DMS114 treated with DMSO at 0.1 percent for 48 hours (cell line): ENCODE results near the gene HDGFL3.
"Not testable (repeated sequence)": the region's sequence is repeated elsewhere in the genome, so short reads cannot be mapped to it uniquely, and the experiment has no call there.

Experiments
- DNase-seq: peaks from one replicate; lab custom pipeline; 2025; ENCODE audit not compliant: unreplicated experiment; lab: John Stamatoyannopoulos, UW

HDGFL3 gene

DNA sequence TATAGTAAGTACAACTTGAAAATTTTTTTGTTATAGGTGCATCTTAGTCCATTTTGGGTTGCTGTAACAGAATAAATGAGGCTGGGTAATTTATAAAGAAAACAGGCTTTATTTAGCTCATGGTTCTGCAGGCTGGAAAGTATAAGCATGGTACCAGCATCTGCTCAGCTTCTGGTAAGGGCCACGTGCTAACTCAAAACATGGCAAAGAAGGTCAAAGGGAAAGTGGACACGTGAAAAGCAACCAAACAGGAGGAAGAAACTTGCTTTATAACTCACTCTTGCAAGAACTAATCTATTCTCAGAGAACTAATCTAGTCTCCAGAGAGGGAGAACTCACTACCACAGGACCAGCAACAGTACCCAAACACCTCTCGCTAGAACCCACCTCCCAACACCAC, 9.1 kb downstream of the HDGFL3 start:
- no peak for DNase-seq

DNA sequence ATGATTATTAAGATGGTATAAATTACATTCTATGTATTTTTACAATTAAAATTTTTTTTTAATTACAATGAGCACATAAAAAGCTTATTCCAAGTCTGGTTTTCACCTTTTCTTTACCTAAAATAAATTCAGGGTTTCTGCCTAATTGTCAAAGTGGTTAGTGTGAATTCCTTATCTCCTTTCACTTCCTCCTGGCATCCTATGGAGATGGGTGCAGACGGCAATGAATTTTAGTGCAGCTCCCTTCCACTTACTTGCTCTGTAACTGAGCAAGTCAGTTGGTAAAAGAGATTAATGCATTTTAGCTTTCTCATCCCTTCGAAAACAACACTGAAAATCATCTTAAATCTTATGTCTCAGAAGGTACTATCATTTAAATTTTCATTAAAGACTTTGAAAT, 13.1 kb downstream of the HDGFL3 start:
- DNase-seq, result no peak

- no peak for DNase-seq
These were observed 13.9 kb downstream of the HDGFL3 start for GRCh38 chr15:83193721-83194120.

DNA sequence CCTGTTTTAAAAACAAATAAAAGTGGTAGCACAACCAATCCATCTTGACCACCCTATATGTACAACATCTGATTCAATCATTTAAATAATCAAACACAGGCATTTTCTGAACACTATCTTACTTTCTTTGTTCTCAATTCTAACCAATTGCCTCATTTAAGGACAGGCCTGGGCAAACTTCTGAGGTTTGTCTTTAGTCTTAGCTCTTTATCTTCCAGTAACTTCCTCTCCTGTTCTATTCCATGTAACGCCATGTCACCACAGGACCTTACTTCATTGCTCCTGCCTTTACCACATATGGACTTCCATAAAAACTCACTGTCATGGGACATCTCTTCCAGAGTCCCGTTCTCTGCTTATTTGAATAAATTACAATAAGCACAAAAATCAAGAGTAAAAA, 14.9 kb downstream of the HDGFL3 start:
- no peak for DNase-seq

- no peak for DNase-seq
These were observed 17.2 kb downstream of the HDGFL3 start for GRCh38 chr15:83190450-83190849.

GRCh38 chr15:83185561-83185960, 22.1 kb downstream of the HDGFL3 start:
- DNase-seq, result no peak

DNA sequence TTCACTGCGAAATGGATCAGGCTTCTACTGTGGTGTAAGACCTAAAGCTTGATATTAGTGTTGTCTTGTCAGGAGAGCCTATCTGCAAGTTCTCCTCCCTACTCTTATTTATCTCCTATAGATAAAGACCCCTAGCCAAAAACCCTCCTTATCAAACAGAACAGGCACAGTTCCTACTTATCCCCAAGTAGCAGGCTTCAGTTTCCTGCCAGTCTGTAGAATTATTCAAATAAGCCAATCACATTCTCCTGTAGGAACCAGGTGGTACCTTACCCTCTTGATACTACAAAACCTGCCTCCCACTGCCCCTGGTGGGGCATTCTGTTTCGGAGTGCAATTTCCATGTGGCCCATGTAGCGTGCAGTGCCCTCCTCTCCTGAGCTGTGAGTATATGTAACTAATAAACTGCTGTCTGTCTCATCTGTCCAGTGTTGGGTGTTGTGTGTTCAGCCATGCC, 28.7 kb downstream of the HDGFL3 start:
- no peak for DNase-seq

GRCh38 chr15:83178390-83178789, 29.2 kb downstream of the HDGFL3 start:
- no peak for DNase-seq

DNA sequence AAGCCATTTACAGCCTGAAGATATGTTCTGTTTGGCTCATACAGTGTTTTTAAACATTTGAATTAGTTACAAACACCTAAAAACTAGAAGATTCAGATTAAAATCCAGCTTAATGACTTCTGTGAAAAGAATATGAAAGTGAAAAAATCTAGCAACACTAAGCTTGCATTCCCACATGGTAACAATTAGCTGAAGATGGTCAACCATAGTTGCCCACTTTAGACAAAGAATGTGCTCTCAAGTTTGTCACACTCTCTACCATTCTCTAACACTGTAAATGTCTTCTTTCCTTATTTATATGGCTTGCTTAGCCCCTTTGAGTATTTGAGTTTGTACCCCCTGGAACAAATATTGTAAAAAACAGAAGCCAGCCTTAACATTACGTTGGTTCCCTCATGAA, 32.7 kb downstream of the HDGFL3 start:
- DNase-seq, result no peak

GRCh38 chr15:83170474-83171165, 37.0 kb downstream of the HDGFL3 start:
- no peak for DNase-seq

DNA sequence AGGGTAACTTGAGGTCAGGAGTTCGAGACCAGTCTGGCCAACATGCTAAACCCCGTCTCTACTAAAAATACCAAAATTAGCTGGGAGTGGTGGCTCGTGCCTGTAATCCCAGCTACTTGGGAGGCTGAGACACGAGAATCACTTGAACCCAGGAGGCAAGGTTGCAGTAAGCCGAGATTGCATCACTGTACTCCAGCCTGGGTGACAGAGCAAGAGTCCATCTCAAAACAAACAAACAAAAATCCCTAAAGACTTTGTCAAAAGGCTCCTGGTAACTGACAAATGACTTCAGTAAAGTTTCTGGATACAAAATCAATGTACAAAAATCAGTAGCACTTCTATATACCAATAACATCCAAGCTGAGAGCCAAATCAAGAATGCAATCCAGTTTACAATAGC, 38.0 kb downstream of the HDGFL3 start:
- DNase-seq, result not testable (repeated sequence)

GRCh38 chr15:83166830-83167229, 40.8 kb downstream of the HDGFL3 start:
- DNase-seq, result no peak

DNA sequence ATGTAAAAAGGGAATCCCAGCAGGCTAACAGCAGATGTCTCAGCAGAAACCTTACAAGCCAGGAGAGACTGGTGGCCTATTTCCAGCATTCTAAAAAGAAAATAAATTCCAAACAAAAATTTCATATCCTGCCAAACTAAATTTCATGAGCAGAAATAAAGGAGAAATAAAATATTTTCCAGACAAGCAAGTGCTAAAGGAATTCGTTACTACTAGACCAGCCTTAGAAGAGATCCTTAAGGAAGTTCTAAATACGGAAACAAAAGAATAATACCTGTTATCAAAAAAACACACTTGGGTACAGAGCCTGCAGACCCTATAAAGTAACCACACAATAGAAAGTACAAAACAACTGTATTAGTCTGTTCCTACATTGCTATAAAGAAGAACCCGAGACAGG, 41.4 kb downstream of the HDGFL3 start:
- DNase-seq, result no peak

- no peak for DNase-seq
These were observed 42.7 kb downstream of the HDGFL3 start for GRCh38 chr15:83164771-83165404.

- DNase-seq, result no peak
These were observed 43.4 kb downstream of the HDGFL3 start for GRCh38 chr15:83164111-83164770.

DNA sequence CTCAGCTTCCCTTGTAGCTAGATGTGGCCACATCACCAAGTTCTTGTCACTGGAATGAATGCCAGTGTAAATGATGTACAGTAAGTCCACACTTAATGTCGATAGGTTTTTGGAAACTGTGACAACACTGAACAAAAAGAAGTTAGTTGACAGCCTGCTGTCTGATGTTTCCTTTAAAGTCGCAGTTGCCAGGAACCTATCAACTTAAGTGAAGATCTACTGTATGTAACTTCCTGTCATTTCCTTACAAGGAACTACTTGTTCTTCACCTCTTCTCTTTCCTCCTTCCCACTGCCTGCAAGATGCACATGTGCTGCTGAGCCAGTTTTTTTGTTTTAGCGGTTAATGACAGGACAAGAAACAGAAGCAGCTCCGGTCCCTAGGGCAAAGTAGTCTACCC, 44.6 kb downstream of the HDGFL3 start:
- DNase-seq, result no peak

- DNase-seq, result no peak
These were observed 46.9 kb downstream of the HDGFL3 start for GRCh38 chr15:83160741-83161140.

- DNase-seq, result no peak
These were observed 49.2 kb downstream of the HDGFL3 start for GRCh38 chr15:83158393-83158792.

GRCh38 chr15:83155942-83156341, 51.7 kb downstream of the HDGFL3 start:
- no peak for DNase-seq

DNA sequence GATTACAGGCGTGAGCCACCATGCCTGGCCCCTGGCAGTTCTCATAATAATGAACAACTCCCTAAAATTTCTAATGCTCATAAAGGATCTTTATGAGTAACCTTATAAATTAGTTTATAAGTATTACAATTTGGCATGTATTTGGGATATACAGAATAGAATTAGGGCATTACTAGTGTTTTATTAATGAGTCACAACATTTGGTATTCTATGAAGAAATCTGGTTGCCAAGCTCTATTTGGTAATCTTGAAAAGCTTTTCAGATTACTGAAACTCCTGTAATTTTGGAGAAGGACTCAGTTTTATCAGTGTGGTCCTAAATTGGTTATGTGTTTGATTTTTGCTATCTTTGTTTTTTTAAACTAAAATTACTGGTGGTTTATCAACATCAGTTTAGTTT, 54.3 kb downstream of the HDGFL3 start:
- DNase-seq, result no peak

GRCh38 chr15:83144771-83145170, 62.9 kb downstream of the HDGFL3 start:
- DNase-seq, result no peak

DNA sequence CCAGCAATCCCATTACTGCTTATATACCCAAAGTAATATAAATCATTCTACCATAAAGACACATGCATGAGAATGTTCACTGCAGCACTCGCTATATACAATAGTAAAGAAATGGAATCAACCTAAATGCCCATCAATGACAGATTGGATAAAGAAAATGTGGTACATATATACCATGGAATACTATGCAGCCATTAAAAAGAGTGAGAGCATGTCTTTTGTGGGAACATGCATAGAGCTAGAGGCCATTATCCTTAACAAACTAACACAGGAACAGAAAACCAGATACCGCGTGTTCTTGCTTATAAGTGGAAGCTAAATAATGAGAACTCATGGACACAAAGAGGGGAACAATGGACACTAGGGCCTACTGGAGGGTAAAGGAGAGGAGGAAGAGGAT, 65.5 kb downstream of the HDGFL3 start:
- not testable (repeated sequence) for DNase-seq
